HEK293 (cell line): ENCODE results near the gene IL24.

Experiments used
- CTCF ChIP-seq: fragments of 450-650 bp; formaldehyde crosslinking; IDR thresholded peaks from 2 replicates; pipeline ENCODE4 v1.5.1; 2016; ENCODE audit warnings: missing biosample characterization, missing genetic modification characterization
- MYNN ChIP-seq: fragments of 450-650 bp; formaldehyde crosslinking; IDR thresholded peaks from 2 replicates; pipeline ENCODE4 v1.5.1; 2016; ENCODE audit warnings: missing biosample characterization, missing genetic modification characterization, borderline replicate concordance
- SCRT1 ChIP-seq: fragments of 450-650 bp; formaldehyde crosslinking; IDR thresholded peaks from 2 replicates; pipeline ENCODE4 v1.5.1; 2016; ENCODE audit warnings: missing biosample characterization, missing genetic modification characterization, borderline replicate concordance
- TCF7L2 ChIP-seq: IDR thresholded peaks from 2 replicates; pipeline ENCODE4 v1.6.1; 2011; ENCODE audit warnings: low read depth, mild to moderate bottlenecking, inconsistent platforms, low read length, moderate library complexity, borderline replicate concordance
- ZNF121 ChIP-seq: fragments of 450-650 bp; formaldehyde crosslinking; IDR thresholded peaks from 2 replicates; pipeline ENCODE4 v1.5.1; 2016; ENCODE audit warnings: missing biosample characterization, missing genetic modification characterization
- ZNF23 ChIP-seq: fragments of 450-650 bp; formaldehyde crosslinking; IDR thresholded peaks from 2 replicates; pipeline ENCODE4 v1.5.1; 2016; ENCODE audit warnings: missing biosample characterization, missing genetic modification characterization, borderline replicate concordance
- ZNF24 ChIP-seq: fragments of 450-650 bp; formaldehyde crosslinking; IDR thresholded peaks from 2 replicates; pipeline ENCODE4 v1.5.1; 2016; ENCODE audit warnings: missing biosample characterization, missing genetic modification characterization
- ZNF423 ChIP-seq: fragments of 450-650 bp; formaldehyde crosslinking; IDR thresholded peaks from 2 replicates; pipeline ENCODE4 v1.5.1; 2016; ENCODE audit warnings: missing biosample characterization, missing genetic modification characterization
- ZNF501 ChIP-seq: fragments of 450-650 bp; formaldehyde crosslinking; IDR thresholded peaks from 2 replicates; pipeline ENCODE4 v1.5.1; 2016; ENCODE audit warnings: missing biosample characterization, missing genetic modification characterization
- ZNF610 ChIP-seq: fragments of 450-650 bp; formaldehyde crosslinking; IDR thresholded peaks from 2 replicates; pipeline ENCODE4 v1.5.1; 2016; ENCODE audit warnings: missing biosample characterization, missing genetic modification characterization, borderline replicate concordance
- ZNF704 ChIP-seq: fragments of 450-650 bp; formaldehyde crosslinking; IDR thresholded peaks from 2 replicates; pipeline ENCODE4 v1.5.1; 2016; ENCODE audit warnings: missing biosample characterization, missing genetic modification characterization
- ZSCAN18 ChIP-seq: fragments of 450-650 bp; formaldehyde crosslinking; IDR thresholded peaks from 2 replicates; pipeline ENCODE4 v1.5.1; 2016; ENCODE audit warnings: missing biosample characterization, missing genetic modification characterization

- TF ChIP-seq ZNF610 (no peak), ZNF24 (tag by site-specific recombination) (no peak), TCF7L2 (no peak), CTCF (tag by site-specific recombination) (no peak), ZNF423 (no peak), ZNF23 (tag by site-specific recombination) (no peak), MYNN (no peak), ZNF121 (tag by site-specific recombination) (no peak), ZNF501 (tag by site-specific recombination) (no peak), ZNF704 (tag by site-specific recombination) (no peak), ZSCAN18 (tag by site-specific recombination) (no peak), SCRT1 (no peak)
These were observed 34.0 kb upstream of the IL24 start for GRCh38 chr1:206863266-206863665.
